Measurements from ENCODE around the gene ALPK1. TPM values are rescaled to one million over a fixed set of nuclear protein-coding genes. Genes with fewer than 3 reads are reported as not detected.

The ALPK1 gene
- total RNA-seq (10 to 100 TPM in 2 of 6 donors, 1 to 10 TPM in 4; 4.8 to 18.1 (median 7.0) TPM), polyA plus RNA-seq (1 to 10 TPM; 5.6 to 5.8 TPM)

- TF ChIP-seq CTCF (IDR thresholded peaks at IDR 0.05): no peak
- peak in 3 of 6 donors; percentile 28 to 44 (median 37) for DNase-seq
- 0 to 1% methylated on average over 4 of the region's 4 CpGs for WGBS, 2 donors
These were observed at the start of gene ALPK1 for GRCh38 chr4:112296949-112297880. ALPK1 (plus strand) TSS chr4:112297369.

GRCh38 chr4:112251019-112251643 lies 46.0 kb upstream of the ALPK1 start:
- no peaks in the 10 kb centered on the region for H3K9me3 ChIP-seq
- no peak overlapping the region for H3K27ac ChIP-seq
- H3K4me1 ChIP-seq: peaks cover 0 to 7% (median 4%) of the 10 kb centered on the region in 3 donors
- no peak for TF ChIP-seq CTCF (IDR thresholded peaks at IDR 0.05)
- 84 to 94% methylated on average over 3 of the region's 3 CpGs for WGBS, 2 donors
- DNase-seq (no peak), ATAC-seq (peak in 2 of 4 donors; percentile 70 to 76), FAIRE-seq (no peak)
- H3K4me3 ChIP-seq: no peak overlapping the region
- intact Hi-C loops (cut with DNase I): loop anchor here in 1 of 3 donors (5.0 kb wide), 1 partner anchor 149 kb away; no protein-coding TSS in a partner anchor
- H3K36me3 ChIP-seq: no peaks in the 10 kb centered on the region
- H3K27me3 ChIP-seq: no peaks in the 10 kb centered on the region

More at GRCh38 chr4:112296949-112297880, at the start of gene ALPK1:
- Histone ChIP-seq H3K4me1 (peaks cover 0 to 16% (median 15%) of the 10 kb centered on the region in 3 donors), H3K36me3 (no peaks in the 10 kb centered on the region), H3K9me3 (no peaks in the 10 kb centered on the region), H3K27ac (peak within 1 kb of the TSS; percentile 12 to 86 (median 46)), H3K27me3 (no peaks in the 10 kb centered on the region), H3K4me3 (peak within 1 kb of the TSS; percentile 6 to 42 (median 16))
- intact Hi-C loops (cut with DNase I): no loop called here
- FAIRE-seq (peak; percentile 98), ATAC-seq (peak; percentile 97 to 99 (median 98))

GRCh38 chr4:112252234-112252633 lies 44.9 kb upstream of the ALPK1 start:
- FAIRE-seq (no peak), DNase-seq (no peak), ATAC-seq (no peak)
- 73 to 91% methylated on average over 1 of the region's 1 CpG for WGBS, 2 donors
- no peak for TF ChIP-seq CTCF (IDR thresholded peaks at IDR 0.05)
- intact Hi-C loops (cut with DNase I): loop anchor here in 1 of 3 donors (5.0 kb wide), 1 partner anchor 150 kb away; no protein-coding TSS in a partner anchor
- Histone ChIP-seq H3K27me3 (no peaks in the 10 kb centered on the region), H3K4me1 (peaks cover 5 to 14% (median 8%) of the 10 kb centered on the region in 3 donors), H3K4me3 (no peak overlapping the region), H3K9me3 (no peaks in the 10 kb centered on the region), H3K36me3 (no peaks in the 10 kb centered on the region), H3K27ac (no peak overlapping the region)

- Histone ChIP-seq H3K4me1 (peaks cover 7 to 14% (median 11%) of the 10 kb centered on the region in 3 donors), H3K36me3 (no peaks in the 10 kb centered on the region), H3K4me3 (no peak overlapping the region), H3K27ac (no peak overlapping the region), H3K27me3 (no peaks in the 10 kb centered on the region), H3K9me3 (no peaks in the 10 kb centered on the region)
- FAIRE-seq: no peak
- TF ChIP-seq CTCF (IDR thresholded peaks at IDR 0.05): no peak
- 82 to 84% methylated on average over 2 of the region's 2 CpGs for WGBS, 2 donors
- ATAC-seq: no peak
- intact Hi-C loops (cut with DNase I): loop anchor here in 1 of 3 donors (5.0 kb wide), 1 partner anchor 151 kb away; no protein-coding TSS in a partner anchor
- DNase-seq: no peak
These were observed 43.7 kb upstream of the ALPK1 start for GRCh38 chr4:112253382-112254000.
